ENCODE data around the gene STOM.
"Not testable (repeated sequence)": the region's sequence is repeated elsewhere in the genome, so short reads cannot be mapped to it uniquely, and the experiment has no call there.

STOM gene, protein sequence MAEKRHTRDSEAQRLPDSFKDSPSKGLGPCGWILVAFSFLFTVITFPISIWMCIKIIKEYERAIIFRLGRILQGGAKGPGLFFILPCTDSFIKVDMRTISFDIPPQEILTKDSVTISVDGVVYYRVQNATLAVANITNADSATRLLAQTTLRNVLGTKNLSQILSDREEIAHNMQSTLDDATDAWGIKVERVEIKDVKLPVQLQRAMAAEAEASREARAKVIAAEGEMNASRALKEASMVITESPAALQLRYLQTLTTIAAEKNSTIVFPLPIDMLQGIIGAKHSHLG

DNA sequence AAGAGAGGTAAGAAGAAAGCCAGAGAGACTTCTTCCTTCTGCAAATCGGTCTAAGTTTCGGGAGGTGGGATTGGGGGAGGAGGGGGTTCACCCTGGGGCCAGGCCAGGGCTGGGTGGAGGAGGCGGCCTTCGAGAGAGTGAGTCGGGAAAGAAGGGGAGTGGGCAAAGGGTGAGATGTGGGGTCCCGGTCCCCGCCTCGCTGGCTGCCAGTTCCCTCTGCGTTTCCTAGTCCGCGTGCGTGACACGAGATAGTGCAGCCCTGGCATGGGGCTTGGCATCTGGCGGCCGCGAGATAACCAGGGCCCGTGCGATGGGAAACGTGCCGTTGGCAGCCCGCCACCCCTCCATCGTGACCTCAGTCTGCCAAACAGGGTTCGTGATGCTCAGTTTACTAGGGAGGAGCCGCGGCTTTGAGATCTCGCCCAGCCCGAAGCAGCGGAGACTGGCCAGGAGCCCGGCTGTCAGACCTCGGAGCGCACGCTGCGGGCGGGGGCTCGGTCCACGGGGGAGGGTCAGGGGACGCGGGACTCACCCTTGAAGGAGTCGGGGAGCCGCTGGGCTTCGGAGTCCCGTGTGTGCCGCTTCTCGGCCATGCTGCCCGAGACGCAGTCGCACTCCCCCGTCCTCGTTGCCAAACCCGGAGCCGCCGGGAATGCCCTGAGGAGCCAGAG lies at the start of gene STOM:
Gene STOM, minus strand, starts transcription at position 656 of the 671 bp plus-strand sequence. Its CDS starts 63 bp downstream, at position 593.
- peaks cover 28% of the 10 kb centered on the region for H3K4me1 Mint-ChIP-seq
- ATAC-seq, result peak; percentile 83
- peak within 1 kb of the TSS; percentile 92 for H3K27ac Mint-ChIP-seq
- no peaks in the 10 kb centered on the region for H3K27me3 Mint-ChIP-seq
- peaks cover 5% of the 10 kb centered on the region for H3K9me3 Mint-ChIP-seq
- H3K36me3 Mint-ChIP-seq, result peaks cover 6% of the 10 kb centered on the region
- peak within 1 kb of the TSS; percentile 83 for H3K4me3 Mint-ChIP-seq

DNA sequence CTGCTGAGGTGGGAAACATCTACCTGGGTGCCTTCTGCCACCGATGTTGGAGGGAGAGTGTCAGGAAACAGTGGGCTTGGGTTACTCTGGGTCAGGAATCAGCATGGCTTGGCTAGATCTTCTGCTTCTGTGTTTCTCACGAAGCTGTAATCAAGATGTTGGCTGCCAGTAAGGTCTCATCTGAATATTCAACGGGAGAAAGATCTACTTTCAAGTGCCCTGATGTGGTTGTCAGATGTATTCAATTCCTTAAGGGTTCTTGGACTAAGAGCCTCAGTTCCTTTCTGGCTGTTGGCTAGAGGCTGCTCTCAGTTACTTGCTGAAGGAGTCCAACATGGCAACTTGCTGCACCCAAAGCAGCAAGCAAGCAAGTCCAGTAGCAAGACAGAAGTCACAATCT lies 41.9 kb upstream of the STOM start:
- ATAC-seq, result no peak
- no peak overlapping the region for H3K4me3 Mint-ChIP-seq
- H3K27me3 Mint-ChIP-seq, result no peaks in the 10 kb centered on the region
- no peaks in the 10 kb centered on the region for H3K9me3 Mint-ChIP-seq
- no peaks in the 10 kb centered on the region for H3K4me1 Mint-ChIP-seq
- no peak overlapping the region for H3K27ac Mint-ChIP-seq
- no peaks in the 10 kb centered on the region for H3K36me3 Mint-ChIP-seq

DNA sequence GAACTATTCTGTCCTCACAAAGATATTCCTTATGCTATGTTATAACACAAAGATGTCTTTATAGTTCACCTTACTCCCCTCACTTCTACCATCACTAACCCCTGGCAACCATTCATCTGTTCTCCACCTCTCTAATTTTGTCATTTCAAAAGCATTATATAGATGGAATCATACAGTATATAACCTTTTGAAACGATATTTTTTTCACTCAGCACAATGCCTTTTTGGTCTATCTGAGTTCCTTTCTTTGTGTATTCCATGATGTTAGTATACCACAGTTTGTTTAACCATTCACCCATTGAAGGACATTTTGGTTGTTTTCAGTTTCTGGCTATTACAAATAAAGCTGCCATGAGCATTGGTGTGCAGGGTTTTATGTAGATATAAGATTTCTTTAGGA lies 35.8 kb upstream of the STOM start:
- Mint-ChIP-seq H3K4me1 (no peaks in the 10 kb centered on the region), H3K9me3 (peaks cover 4% of the 10 kb centered on the region), H3K27ac (no peak overlapping the region), H3K4me3 (no peak overlapping the region), H3K27me3 (no peaks in the 10 kb centered on the region), H3K36me3 (no peaks in the 10 kb centered on the region)
- no peak for ATAC-seq

DNA sequence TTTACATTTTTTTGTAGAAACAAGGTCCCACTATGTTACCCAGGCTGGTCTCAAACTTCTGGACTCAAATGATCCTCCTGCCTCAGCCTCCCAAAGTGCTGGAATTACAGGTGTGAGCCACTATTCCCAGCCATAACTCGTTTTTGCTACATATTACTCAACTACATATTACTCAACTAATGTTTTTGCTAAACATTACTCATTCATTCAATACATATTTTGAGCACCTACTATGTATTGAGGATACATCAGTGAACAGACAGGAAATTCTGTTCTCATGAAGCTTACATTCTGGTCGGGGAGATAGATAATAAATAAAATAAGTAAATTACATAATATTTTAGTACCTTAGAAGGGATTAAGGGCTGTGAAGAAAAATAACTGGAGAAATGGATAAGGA lies 34.9 kb upstream of the STOM start:
- ATAC-seq, result no peak
- peaks cover 4% of the 10 kb centered on the region for H3K9me3 Mint-ChIP-seq
- no peak overlapping the region for H3K4me3 Mint-ChIP-seq
- H3K36me3 Mint-ChIP-seq, result no peaks in the 10 kb centered on the region
- H3K4me1 Mint-ChIP-seq, result no peaks in the 10 kb centered on the region
- H3K27me3 Mint-ChIP-seq, result no peaks in the 10 kb centered on the region
- H3K27ac Mint-ChIP-seq, result no peak overlapping the region

DNA sequence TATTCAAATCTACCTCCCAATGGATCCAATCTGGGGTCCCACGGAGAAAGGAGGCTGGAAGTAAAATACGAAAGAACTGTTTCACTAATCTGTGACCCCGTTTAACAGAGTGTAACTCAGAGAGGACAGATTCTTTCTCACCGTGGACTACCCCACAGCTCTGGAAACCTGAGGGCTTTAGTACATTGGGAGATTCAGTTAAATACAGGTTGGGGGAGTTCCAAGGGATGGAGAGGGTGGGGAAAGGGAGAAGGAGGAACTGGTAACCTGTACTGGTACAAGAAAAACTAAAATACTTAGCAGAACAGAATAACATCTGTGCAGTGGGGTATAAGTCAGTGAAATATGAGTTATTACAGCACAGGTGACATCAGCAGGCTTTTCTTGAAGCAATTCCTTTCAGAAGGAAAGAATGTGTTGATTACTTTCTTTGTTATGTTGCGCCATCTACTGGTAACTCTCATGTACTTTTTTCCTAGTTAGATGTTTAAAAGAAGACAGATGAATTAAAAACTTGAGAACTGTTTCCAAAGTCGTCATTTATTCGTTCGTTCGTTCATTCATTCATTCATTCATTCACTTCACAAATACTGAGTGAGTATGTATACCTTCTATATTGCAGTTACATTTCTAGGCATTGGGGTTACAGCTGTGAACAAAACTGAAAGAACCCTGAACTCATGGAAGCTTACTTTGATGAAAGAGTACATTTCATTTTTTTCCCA lies 30.0 kb upstream of the STOM start:
- Mint-ChIP-seq H3K9me3 (no peaks in the 10 kb centered on the region), H3K27ac (no peak overlapping the region), H3K4me3 (no peak overlapping the region), H3K36me3 (peaks cover 11% of the 10 kb centered on the region), H3K27me3 (no peaks in the 10 kb centered on the region), H3K4me1 (no peaks in the 10 kb centered on the region)
- no peak for ATAC-seq

DNA sequence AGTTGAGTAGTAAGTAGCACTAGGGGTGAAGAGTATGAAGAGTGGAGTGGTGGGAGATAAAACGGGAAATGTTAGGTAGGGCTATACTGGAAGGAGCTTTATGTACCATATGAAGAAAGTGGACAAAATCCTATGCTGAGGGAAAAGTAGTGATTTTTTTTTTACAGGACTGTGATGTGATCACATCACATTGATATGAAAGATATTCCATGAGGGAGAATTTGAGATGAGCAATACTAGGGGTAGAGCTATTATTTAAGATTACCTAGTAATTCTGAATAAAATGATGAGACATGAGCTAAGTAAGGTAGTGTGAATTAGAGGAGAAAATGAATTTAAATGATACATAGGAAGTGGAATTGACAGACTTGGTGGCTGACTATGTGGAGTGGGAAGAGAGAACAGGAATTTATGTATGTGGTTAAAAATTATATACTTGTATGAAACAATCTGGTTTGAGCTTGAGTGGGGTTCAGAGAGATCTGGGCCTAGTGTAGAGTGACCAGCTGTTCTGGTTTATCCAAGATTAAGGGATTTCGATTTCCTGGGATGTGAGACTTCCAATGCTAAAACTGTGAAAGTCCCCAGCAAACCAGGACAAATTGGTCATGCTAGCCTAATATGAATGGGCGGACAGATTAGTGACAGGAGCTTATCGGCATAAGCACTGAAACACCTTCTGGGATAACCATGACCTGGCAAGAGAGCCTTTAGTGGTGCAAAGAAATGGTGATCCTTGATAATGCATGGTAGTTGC lies 29.3 kb upstream of the STOM start:
- peaks cover 11% of the 10 kb centered on the region for H3K36me3 Mint-ChIP-seq
- ATAC-seq, result no peak
- H3K4me1 Mint-ChIP-seq, result no peaks in the 10 kb centered on the region
- H3K9me3 Mint-ChIP-seq, result no peaks in the 10 kb centered on the region
- no peak overlapping the region for H3K4me3 Mint-ChIP-seq
- H3K27ac Mint-ChIP-seq, result no peak overlapping the region
- H3K27me3 Mint-ChIP-seq, result no peaks in the 10 kb centered on the region

DNA sequence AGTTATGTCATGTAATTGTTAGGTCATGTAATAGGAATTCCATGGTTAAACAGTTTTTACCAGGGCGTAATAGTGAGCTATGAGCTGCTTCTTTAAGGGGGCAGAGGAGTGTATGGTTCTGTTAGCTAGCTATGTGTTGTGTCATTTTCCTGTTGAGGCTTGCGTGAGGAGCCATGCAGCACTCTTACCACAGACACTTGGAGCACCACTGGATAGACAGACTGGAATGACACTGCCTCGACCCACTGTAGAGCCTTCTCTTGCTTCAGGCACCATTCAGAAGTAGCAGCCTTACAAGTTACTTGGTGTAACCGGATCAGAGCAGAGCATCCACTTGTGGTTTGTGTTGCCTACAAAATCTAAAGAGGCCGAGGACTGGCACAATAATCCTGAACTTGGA lies 28.3 kb upstream of the STOM start:
- H3K36me3 Mint-ChIP-seq, result peaks cover 11% of the 10 kb centered on the region
- no peak overlapping the region for H3K4me3 Mint-ChIP-seq
- no peaks in the 10 kb centered on the region for H3K27me3 Mint-ChIP-seq
- ATAC-seq, result no peak
- no peak overlapping the region for H3K27ac Mint-ChIP-seq
- no peaks in the 10 kb centered on the region for H3K9me3 Mint-ChIP-seq
- H3K4me1 Mint-ChIP-seq, result no peaks in the 10 kb centered on the region

DNA sequence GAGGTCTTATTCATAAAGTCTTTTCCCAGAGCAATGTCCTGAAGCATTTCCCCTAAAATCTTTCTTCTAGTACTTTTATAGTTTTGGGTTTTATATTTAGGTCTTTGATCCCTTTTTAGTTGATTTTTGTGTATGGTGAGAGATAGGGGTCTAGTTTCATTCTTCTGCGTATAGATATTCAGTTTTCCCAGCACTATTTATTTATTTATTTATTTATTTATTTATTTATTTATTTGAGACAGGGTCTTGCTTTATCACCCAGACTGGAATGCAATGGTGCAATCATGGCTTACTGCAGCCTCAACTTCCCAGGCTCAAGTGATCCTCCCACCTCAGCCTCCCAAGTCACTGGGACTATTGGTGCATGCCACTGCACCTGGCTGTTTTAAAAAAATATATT lies 27.2 kb upstream of the STOM start:
- not testable (repeated sequence) for H3K9me3 Mint-ChIP-seq, H3K27me3 Mint-ChIP-seq, ATAC-seq, H3K4me3 Mint-ChIP-seq, H3K4me1 Mint-ChIP-seq, H3K27ac Mint-ChIP-seq
- H3K36me3 Mint-ChIP-seq, result peaks cover 11% of the 10 kb centered on the region

DNA sequence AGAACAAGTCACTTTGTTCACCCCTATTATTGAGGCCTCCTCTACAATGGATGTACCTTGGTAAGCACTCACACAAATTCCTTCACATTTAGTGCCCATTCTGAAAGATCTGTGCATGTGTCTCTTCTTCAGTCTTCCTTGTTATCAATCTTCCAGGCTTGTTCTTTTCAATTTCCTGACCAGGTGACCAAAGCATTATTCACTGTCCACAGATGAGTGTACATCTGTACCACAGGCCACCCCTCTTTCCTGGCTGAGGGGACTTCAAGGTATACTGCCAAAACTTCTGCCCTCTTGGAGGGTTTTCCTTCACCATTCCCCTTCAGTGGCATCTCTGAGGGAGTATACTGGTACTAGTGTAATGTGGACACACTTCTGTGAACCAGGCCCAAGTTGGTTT lies 25.5 kb upstream of the STOM start:
- Mint-ChIP-seq H3K27me3 (no peaks in the 10 kb centered on the region), H3K9me3 (no peaks in the 10 kb centered on the region), H3K4me1 (no peaks in the 10 kb centered on the region), H3K36me3 (peaks cover 11% of the 10 kb centered on the region), H3K4me3 (no peak overlapping the region), H3K27ac (no peak overlapping the region)
- ATAC-seq, result no peak

DNA sequence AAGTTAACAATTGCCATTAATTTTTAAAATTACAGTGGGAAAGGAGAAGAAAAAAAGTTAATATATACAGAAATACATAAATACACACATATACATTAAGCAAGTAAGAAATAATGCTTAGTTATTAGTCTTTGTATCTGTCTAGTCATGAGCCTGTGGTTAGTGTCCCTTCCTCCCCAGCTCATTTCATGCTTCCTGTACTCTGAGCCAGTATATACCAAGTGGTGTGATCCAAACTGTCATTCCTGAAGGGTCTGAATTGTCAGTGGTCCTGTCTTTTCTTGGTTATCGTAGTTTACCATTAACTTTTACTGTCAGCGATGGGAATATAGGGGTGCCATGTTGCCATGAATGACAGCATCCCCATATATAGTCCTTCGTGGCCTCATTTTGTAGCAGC lies 24.2 kb upstream of the STOM start:
- no peaks in the 10 kb centered on the region for H3K9me3 Mint-ChIP-seq
- no peaks in the 10 kb centered on the region for H3K27me3 Mint-ChIP-seq
- H3K4me3 Mint-ChIP-seq, result no peak overlapping the region
- ATAC-seq, result no peak
- peaks cover 11% of the 10 kb centered on the region for H3K36me3 Mint-ChIP-seq
- H3K4me1 Mint-ChIP-seq, result no peaks in the 10 kb centered on the region
- no peak overlapping the region for H3K27ac Mint-ChIP-seq

DNA sequence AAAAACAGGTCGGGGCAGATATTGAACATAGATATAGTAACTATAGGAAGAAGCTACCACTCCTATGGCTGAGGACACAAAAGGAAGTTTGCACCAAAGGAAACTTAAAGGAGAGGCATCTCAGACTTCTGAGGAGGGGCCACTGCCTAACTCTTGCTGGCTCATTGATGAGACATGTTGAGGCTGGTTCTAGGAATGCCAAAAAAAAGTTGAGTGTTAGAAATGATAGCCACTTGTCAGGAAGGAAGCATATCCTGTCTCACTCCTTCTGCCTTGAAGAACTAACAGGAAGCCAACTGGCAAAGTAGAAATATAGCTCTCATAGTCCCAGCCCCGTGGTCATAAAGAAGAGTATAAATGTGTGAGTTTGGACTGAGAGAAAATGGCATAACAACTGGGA lies 23.3 kb upstream of the STOM start:
- Mint-ChIP-seq H3K36me3 (peaks cover 11% of the 10 kb centered on the region), H3K4me1 (no peaks in the 10 kb centered on the region), H3K27me3 (no peaks in the 10 kb centered on the region), H3K27ac (no peak overlapping the region), H3K9me3 (no peaks in the 10 kb centered on the region), H3K4me3 (no peak overlapping the region)
- ATAC-seq, result no peak

DNA sequence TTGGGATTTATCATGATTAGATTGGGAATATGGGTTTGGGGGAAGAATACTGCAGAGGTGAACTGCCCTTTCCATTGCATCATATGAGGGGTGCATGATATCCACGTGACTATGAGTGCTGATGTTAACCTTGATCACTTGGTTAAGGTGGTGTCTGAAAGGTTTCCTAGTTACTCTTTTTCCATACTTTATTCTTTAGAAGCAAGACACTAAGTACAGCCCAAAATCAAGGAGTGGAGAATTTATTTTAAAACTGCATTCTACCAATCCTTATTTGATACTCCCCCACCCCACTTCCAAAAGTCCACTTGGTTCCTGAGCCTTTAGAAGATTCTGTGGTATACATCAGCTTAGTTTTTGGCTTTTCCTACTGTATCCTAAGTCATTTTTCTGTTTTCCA lies 20.3 kb upstream of the STOM start:
- Mint-ChIP-seq H3K4me1 (no peaks in the 10 kb centered on the region), H3K9me3 (no peaks in the 10 kb centered on the region), H3K27ac (no peak overlapping the region), H3K36me3 (no peaks in the 10 kb centered on the region), H3K4me3 (no peak overlapping the region), H3K27me3 (no peaks in the 10 kb centered on the region)
- ATAC-seq, result no peak

DNA sequence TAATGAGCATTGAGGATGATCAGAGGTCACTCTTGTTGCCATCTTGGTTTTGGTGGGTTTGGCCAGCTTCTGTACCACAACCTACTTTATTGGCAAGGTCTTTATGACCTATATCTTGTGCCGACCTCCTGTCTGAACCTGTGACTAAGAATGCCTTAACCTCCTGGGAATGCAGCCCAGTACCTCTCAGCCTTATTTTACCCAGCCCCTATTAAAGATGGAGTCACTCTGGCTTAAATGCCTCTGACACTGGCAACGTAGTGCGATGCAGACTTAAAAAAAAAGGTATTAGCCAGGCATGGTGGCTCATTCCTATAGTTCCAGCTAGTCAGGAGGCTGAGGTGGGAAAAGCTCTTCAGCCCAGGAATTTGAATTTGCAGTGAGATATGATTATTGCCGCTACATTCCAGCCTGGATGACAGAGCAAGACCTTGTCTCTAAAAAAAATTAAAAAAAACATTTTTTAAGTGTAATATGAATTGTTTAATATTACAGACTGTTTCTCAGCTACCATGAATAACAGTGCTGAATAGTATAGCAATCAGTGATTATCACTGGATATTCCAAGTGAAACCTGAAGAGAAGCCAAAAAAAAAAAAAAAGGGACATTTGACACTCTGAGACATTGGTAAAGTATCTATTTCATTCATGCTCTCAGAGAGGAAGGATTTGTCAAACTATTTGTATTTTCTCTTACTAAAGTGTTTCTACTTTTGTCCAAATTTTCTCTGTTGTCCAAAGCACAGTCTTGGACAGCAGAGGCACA lies 18.3 kb upstream of the STOM start:
- H3K27me3 Mint-ChIP-seq, result no peaks in the 10 kb centered on the region
- H3K4me1 Mint-ChIP-seq, result no peaks in the 10 kb centered on the region
- no peaks in the 10 kb centered on the region for H3K9me3 Mint-ChIP-seq
- ATAC-seq, result no peak
- H3K27ac Mint-ChIP-seq, result no peak overlapping the region
- no peak overlapping the region for H3K4me3 Mint-ChIP-seq
- no peaks in the 10 kb centered on the region for H3K36me3 Mint-ChIP-seq

DNA sequence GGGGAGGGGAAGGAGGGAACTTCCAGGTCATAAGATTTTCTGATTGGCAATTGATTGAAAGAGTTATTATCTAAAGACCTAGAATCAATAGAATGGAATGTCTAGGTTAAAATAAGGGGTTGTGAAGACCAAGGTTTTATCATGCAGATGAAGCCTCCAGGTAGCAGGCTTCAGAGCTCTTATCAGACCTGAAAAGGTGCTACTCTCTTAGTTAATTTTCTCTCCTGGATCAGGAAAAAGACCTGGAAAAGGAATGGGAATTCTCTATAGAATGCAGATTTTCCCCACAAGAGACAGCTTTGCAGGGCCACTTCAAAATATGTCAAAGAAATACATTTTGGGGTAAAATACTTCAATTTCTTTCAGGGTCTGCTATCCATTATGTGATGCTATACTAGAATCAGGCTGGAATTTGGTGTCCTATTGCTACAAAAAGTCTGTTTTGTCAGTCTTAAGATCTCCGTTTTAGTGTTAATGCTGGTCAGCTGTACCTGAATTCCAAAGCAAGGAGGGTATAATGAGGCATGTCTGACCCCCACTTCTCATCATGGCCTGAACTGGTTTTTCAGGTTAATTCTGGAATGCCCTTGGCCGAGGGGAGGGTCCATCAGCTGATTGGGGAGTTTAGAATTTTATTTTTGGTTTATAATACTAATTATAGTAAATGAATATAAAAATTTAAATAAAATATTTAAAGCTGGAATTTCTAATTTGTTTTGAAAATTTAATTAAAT lies 16.6 kb upstream of the STOM start:
- ATAC-seq, result no peak
- Mint-ChIP-seq H3K9me3 (no peaks in the 10 kb centered on the region), H3K36me3 (no peaks in the 10 kb centered on the region), H3K4me1 (no peaks in the 10 kb centered on the region), H3K4me3 (no peak overlapping the region), H3K27ac (no peak overlapping the region), H3K27me3 (no peaks in the 10 kb centered on the region)

All from stimulated activated memory B cell treated with anti-CD40 and anti-IgM and Interleukin-4, amounts not matched to agents 10 μg/mL and 1 μg/mL and 100 μg/mL, for 72 hours (primary cell).